Esophagus (tissue), 2 donors: ENCODE results near the gene TNS1. TPM values are rescaled to one million over a fixed set of nuclear protein-coding genes. Genes with fewer than 3 reads are reported as not detected.
A peak's percentile ranks its signal among the peaks of the same experiment; 100 is the strongest.

ENCODE experiments used
- H3K27ac ChIP-seq, 2 donors: one replicate each; pipeline ENCODE4 v1.5.1; 2013; ENCODE audit warnings: low read depth in 2 of 2, mild to moderate bottlenecking in 2 of 2, inconsistent platforms in 1 of 2, low read length in 1 of 2, moderate library complexity in 1 of 2
- H3K27me3 ChIP-seq, 2 donors: one replicate each; pipeline ENCODE4 v1.6.1; 2013; ENCODE audit warnings: low read length in 2 of 2, control low read depth in 1 of 2, mild to moderate bottlenecking in 1 of 2; ENCODE audit not compliant: insufficient read depth in 2 of 2, control insufficient read depth in 1 of 2
- H3K36me3 ChIP-seq, 2 donors: one replicate each; pipeline ENCODE4 v1.6.1; 2013; ENCODE audit warnings: low read length in 1 of 2; ENCODE audit not compliant: control insufficient read depth in 2 of 2, insufficient read depth in 2 of 2
- H3K4me1 ChIP-seq, 2 donors: one replicate each; pipeline ENCODE4 v1.6.1; 2013; ENCODE audit warnings: low read length in 1 of 2; ENCODE audit not compliant: control insufficient read depth in 2 of 2, insufficient read depth in 2 of 2
- H3K4me3 ChIP-seq, 2 donors: one replicate each; pipeline ENCODE4 v1.5.1; 2013; ENCODE audit warnings: low read length in 2 of 2, mild to moderate bottlenecking in 2 of 2, low read depth in 1 of 2, moderate library complexity in 1 of 2
- H3K9me3 ChIP-seq, 2 donors: one replicate each; pipeline ENCODE4 v1.6.1; 2013; ENCODE audit warnings: mild to moderate bottlenecking in 2 of 2, low read depth in 1 of 2, low read length in 1 of 2, moderate library complexity in 1 of 2; ENCODE audit not compliant: control insufficient read depth in 2 of 2, insufficient read depth in 1 of 2
- WGBS, 2 donors: extraction: QIAGEN DNeasy Blood & Tissue Kit; methylation state at CpG; one replicate each; pipeline ENCODE4 v1.1.7; 2013; 5-methylcytosine and 5-hydroxymethylcytosine counted together
- polyA plus RNA-seq, 2 donors: library from polyadenylated mRNA; stranded (reverse); fragments of 200-250 nt; gene quantifications; one replicate each; pipeline ENCODE4 v1.2.3, GENCODE V29; 2013
- donor health status: healthy with polysubstance abuse.
- donor health status: Bipolar disorder and iron deficiency.

The TNS1 gene
- polyA plus RNA-seq, 2 donors = 28.3 to 39.0 TPM

DNA sequence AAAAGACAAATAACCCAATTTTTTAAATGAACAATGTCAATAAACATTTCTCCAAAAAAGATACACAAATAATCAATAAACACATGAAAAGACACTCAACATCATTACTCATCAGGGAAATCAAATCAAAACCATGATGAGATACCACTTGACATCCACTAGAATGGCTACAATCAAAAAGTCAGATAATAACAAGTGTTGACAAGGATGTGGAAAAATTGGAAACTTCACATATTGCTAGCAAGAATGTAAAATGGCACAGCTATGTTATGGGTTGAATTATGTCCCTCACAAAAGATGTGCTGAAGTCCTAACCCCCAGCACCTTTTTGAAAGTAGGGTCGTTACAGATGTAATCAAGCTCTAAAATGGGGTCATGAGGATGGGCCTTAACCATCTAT is 33.2 kb downstream of the TNS1 start:
- Histone ChIP-seq H3K4me3 (no peak overlapping the region), H3K27ac (no peak overlapping the region), H3K9me3 (no peaks in the 10 kb centered on the region), H3K27me3 (no peaks in the 10 kb centered on the region), H3K4me1 (peaks cover 8 to 13% of the 10 kb centered on the region in 2 donors), H3K36me3 (no peaks in the 10 kb centered on the region)
- WGBS, 2 donors = 84 to 93% methylated on average over 1 of the region's 1 CpG

DNA sequence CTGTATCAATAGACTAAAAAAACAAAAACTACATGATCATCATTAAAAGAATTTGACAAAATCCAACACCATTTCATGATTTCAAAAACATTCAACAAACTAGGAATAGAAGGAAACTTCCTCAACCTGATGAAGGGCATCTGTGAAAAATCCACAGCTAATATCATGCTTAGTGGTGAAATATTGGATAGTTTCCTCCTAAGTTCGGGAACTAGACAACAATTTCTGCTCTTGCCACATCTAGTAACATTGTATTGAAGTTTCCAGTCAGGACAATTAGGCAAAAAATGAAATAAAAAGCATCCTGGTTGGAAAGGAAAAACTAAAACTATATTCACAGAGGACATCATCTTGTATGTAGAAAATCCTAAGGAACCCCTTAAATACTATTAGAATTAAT is 34.8 kb downstream of the TNS1 start:
- Histone ChIP-seq H3K4me1 (peaks cover 12 to 16% of the 10 kb centered on the region in 2 donors), H3K4me3 (no peak overlapping the region), H3K27me3 (no peaks in the 10 kb centered on the region), H3K36me3 (no peaks in the 10 kb centered on the region), H3K27ac (no peak overlapping the region), H3K9me3 (no peaks in the 10 kb centered on the region)
- 29 to 30% methylated on average over 1 of the region's 1 CpG for WGBS, 2 donors

- 64 to 73% methylated on average over 10 of the region's 10 CpGs for WGBS, 2 donors
- Histone ChIP-seq H3K27me3 (no peaks in the 10 kb centered on the region), H3K36me3 (no peaks in the 10 kb centered on the region), H3K4me3 (no peak overlapping the region), H3K4me1 (peaks cover 12 to 16% of the 10 kb centered on the region in 2 donors), H3K27ac (peak overlapping the region; percentile 25 to 90), H3K9me3 (no peaks in the 10 kb centered on the region)
Observed at GRCh38 chr2:217966423-217967070, 36.2 kb downstream of the TNS1 start.

GRCh38 chr2:217964275-217965161 is 38.3 kb downstream of the TNS1 start:
- Histone ChIP-seq H3K4me3 (no peak overlapping the region), H3K27me3 (no peaks in the 10 kb centered on the region), H3K4me1 (peaks cover 16 to 24% of the 10 kb centered on the region in 2 donors), H3K9me3 (no peaks in the 10 kb centered on the region), H3K36me3 (no peaks in the 10 kb centered on the region), H3K27ac (peak overlapping the region; percentile 79 to 88)
- WGBS, 2 donors = 41 to 46% methylated on average over 21 of the region's 21 CpGs

- 82 to 87% methylated on average over 4 of the region's 4 CpGs for WGBS, 2 donors
- H3K4me1 ChIP-seq = peaks cover 22 to 25% of the 10 kb centered on the region in 2 donors
Observed at GRCh38 chr2:217960351-217960750, 42.4 kb downstream of the TNS1 start.

DNA sequence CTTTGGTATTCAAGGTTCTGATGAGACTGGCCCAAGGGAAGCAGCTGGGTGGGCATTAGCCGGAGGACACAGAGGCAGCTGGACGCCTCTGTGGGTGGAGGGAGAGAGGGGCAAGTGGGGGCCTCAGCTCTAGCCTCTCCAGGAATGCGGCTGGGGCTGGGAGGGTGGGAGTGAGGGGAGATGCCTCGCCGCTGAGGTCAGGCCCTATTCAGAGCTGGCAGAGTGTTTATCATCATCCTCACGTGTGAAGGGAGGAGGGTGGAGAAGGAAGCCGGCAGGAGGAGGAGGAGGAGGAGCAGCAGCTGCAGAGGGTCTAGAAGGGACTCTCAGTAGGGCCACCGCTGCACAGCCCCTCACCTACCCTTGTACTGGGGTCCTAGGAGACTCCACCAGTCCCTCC is 43.1 kb downstream of the TNS1 start:
- 74 to 80% methylated on average over 8 of the region's 8 CpGs for WGBS, 2 donors
- peak overlapping the region in 1 of 2 donors; percentile 71 for H3K27ac ChIP-seq
- no peaks in the 10 kb centered on the region for H3K9me3 ChIP-seq
- no peaks in the 10 kb centered on the region for H3K27me3 ChIP-seq
- no peak overlapping the region for H3K4me3 ChIP-seq
- H3K36me3 ChIP-seq = no peaks in the 10 kb centered on the region
- H3K4me1 ChIP-seq = peaks cover 22 to 27% of the 10 kb centered on the region in 2 donors

More at GRCh38 chr2:217960351-217960750, 42.4 kb downstream of the TNS1 start:
- Histone ChIP-seq H3K9me3 (no peaks in the 10 kb centered on the region), H3K4me3 (no peak overlapping the region), H3K27ac (peak overlapping the region in 1 of 2 donors; percentile 71), H3K36me3 (no peaks in the 10 kb centered on the region), H3K27me3 (no peaks in the 10 kb centered on the region)

DNA sequence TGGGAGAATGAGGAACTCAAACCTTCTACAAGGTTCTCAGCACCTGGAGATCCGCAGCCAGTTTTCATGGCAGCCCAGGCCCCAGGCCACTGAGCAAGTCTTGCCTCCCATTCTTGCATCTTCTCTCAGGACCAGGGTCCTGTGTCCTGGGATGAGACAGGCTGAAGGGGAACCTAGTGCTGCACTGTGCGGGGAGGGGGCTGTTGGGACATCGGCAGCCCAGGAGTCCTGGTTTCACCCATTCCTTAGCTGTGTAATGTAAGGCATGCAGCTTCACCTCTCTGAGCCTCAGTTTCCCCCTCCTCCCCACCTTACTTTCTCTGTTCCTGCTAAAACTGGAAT is 43.9 kb downstream of the TNS1 start:
- Histone ChIP-seq H3K4me3 (no peak overlapping the region), H3K9me3 (no peaks in the 10 kb centered on the region), H3K36me3 (no peaks in the 10 kb centered on the region), H3K4me1 (peaks cover 21 to 29% of the 10 kb centered on the region in 2 donors), H3K27me3 (no peaks in the 10 kb centered on the region), H3K27ac (peak overlapping the region in 1 of 2 donors; percentile 70)
- WGBS, 2 donors = 97 to 100% methylated on average over 3 of the region's 3 CpGs

DNA sequence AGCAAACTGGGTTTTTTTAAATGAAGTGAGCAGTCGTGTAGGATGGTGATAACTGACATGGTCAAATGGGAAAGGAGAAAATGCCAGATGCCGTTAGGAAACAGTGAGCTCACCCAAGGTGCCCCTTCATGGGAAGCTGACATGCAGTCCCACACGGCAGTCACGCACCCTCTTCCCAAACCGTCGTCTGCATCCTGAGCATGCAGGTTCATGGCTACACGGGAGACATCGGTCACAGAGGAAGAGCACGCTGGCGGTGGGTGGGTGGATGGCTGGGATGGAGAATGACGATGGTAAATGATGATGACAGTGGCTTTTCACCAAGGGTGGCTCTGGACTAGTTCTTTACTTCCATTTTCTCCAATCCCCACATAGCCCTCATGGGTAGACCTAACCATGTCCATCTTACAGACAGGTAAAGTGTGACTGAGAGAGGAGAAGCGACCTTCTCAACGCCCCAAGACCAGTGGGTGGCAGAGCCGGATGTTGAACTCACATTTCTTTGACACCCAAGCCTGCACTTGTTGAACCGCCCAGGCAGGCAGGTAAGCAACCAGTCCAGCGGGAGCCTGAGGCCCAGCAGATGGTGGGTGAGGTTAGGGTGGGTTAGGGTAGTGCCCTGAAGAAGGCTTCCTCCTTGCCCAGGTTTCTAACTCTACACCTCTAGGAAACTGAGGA is 44.5 kb downstream of the TNS1 start:
- Histone ChIP-seq H3K9me3 (no peaks in the 10 kb centered on the region), H3K27me3 (no peaks in the 10 kb centered on the region), H3K4me3 (no peak overlapping the region), H3K4me1 (peaks cover 21 to 29% of the 10 kb centered on the region in 2 donors), H3K27ac (peak overlapping the region in 1 of 2 donors; percentile 70), H3K36me3 (no peaks in the 10 kb centered on the region)
- 80 to 82% methylated on average over 16 of the region's 16 CpGs for WGBS, 2 donors

- WGBS, 2 donors = 66 to 69% methylated on average over 15 to 16 of the region's 16 CpGs
- H3K4me3 ChIP-seq = no peak overlapping the region
- peaks cover 26 to 32% of the 10 kb centered on the region in 2 donors for H3K4me1 ChIP-seq
- H3K36me3 ChIP-seq = no peaks in the 10 kb centered on the region
- no peaks in the 10 kb centered on the region for H3K9me3 ChIP-seq
- H3K27ac ChIP-seq = peak overlapping the region; percentile 61 to 75
- no peaks in the 10 kb centered on the region for H3K27me3 ChIP-seq
Observed at GRCh38 chr2:217956586-217957457, 46.0 kb downstream of the TNS1 start.
